SK-N-SH treated with all-trans-retinoic acid at 6 μM for 48 hours (cell line): ENCODE measurements around the gene PRR5L.

Experiments
- ESRRG ChIP-seq: fragments of 250-450 bp; sonication (Bioruptor Pico); IDR thresholded peaks from 2 replicates; pipeline ENCODE4 v1.6.1; 2021; ENCODE audit warnings: mild to moderate bottlenecking
- PATZ1 ChIP-seq: fragments of 250-450 bp; sonication (Bioruptor Pico); IDR thresholded peaks from 2 replicates; pipeline ENCODE4 v1.8.0; 2020; ENCODE audit warnings: mild to moderate bottlenecking, moderate library complexity, borderline replicate concordance
- SNAI2 ChIP-seq: fragments of 250-450 bp; sonication (Bioruptor Pico); IDR thresholded peaks from 2 replicates; pipeline ENCODE4 v1.5.0; 2020; ENCODE audit warnings: mild to moderate bottlenecking, moderate library complexity
- ZFP3 ChIP-seq: fragments of 250-450 bp; sonication (Bioruptor Pico); IDR thresholded peaks from 2 replicates; pipeline ENCODE4 v1.5.0; 2020; ENCODE audit warnings: mild to moderate bottlenecking, moderate library complexity
- ZFP30 ChIP-seq: fragments of 450-650 bp; formaldehyde crosslinking; IDR thresholded peaks from 2 replicates; pipeline ENCODE4 v1.5.0; 2022; ENCODE audit warnings: mild to moderate bottlenecking, moderate library complexity
- TF ChIP-seq, protein P1 (sequence below): fragments of 250-450 bp; sonication (Bioruptor Pico); IDR thresholded peaks from 2 replicates; pipeline ENCODE4 v1.5.1; 2020; ENCODE audit warnings: low read depth, mild to moderate bottlenecking, moderate library complexity

- TF ChIP-seq ZFP3 (no peak), ZFP30 (CRISPR knock-in tag) (no peak), ESRRG (CRISPR knock-in tag) (no peak), PATZ1 (CRISPR knock-in tag) (no peak), SNAI2 (CRISPR knock-in tag) (no peak)
- TF ChIP-seq, protein P1, sequence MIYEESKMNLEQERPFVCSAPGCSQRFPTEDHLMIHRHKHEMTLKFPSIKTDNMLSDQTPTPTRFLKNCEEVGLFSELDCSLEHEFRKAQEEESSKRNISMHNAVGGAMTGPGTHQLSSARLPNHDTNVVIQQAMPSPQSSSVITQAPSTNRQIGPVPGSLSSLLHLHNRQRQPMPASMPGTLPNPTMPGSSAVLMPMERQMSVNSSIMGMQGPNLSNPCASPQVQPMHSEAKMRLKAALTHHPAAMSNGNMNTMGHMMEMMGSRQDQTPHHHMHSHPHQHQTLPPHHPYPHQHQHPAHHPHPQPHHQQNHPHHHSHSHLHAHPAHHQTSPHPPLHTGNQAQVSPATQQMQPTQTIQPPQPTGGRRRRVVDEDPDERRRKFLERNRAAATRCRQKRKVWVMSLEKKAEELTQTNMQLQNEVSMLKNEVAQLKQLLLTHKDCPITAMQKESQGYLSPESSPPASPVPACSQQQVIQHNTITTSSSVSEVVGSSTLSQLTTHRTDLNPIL (CRISPR knock-in tag) = no peak
Measured at GRCh38 chr11:36400766-36401455, 104.8 kb downstream of the PRR5L start.
